HCT116 (cell line): ENCODE measurements around the gene CYB5R2. TPM values are rescaled to one million over a fixed set of nuclear protein-coding genes. Genes with fewer than 3 reads are reported as not detected.

ENCODE experiments used
- ATAC-seq: fragments of 200-7000 bp; cut with Tn5 transposase; 2 replicates; pipeline ENCODE4 v1.9.1; 2020; ENCODE audit warnings: mild to moderate bottlenecking, moderate library complexity
- BruUV-seq: library from RNA; stranded (reverse); fragments of 400-500 nt; replicated peaks from 2 replicates; lab custom pipeline; 2021; lab: Mats Ljungman, UMichigan
- CTCF ChIA-PET: fragments of 300-600 bp; sonication (Branson Sonifier 250); formaldehyde crosslinking; loops from one replicate; lab custom pipeline; 2021; ENCODE audit warnings: antibody characterized with exemption; lab: Charles Lee
- POLR2A ChIA-PET: fragments of 300-600, 350-600 bp; sonication (Branson Sonifier 250); formaldehyde crosslinking; loops from one replicate; lab custom pipeline; 2021; ENCODE audit warnings: antibody characterized with exemption; lab: Charles Lee
- RAD21 ChIA-PET, 2 experiments: fragments of 300-600 bp; sonication (Branson Sonifier 250); formaldehyde crosslinking; loops; one replicate each; lab custom pipeline; 2023; ENCODE audit warnings: low total read pairs in 2 of 2; ENCODE audit not compliant: uncharacterized antibody in 2 of 2, unreplicated experiment in 2 of 2, low non-redundant PET in 1 of 2; lab: Charles Lee
- DNase-seq: peaks from one replicate; pipeline ENCODE4 v3.0.0-alpha.2; 2010; ENCODE audit warnings: low read depth, low spot score
- H2AFZ ChIP-seq: fragments of 200-600 bp; shearing (Covaris generic), sonication (generic); 2 replicates; pipeline ENCODE4 v1.6.1; 2017; ENCODE audit warnings: low read depth, mixed run types, mixed read lengths, antibody characterized with exemption, low read length; ENCODE audit not compliant: poor library complexity, severe bottlenecking
- H3K27ac ChIP-seq: 2 replicates; pipeline ENCODE4 v1.5.1; 2012; ENCODE audit warnings: low read depth, low read length
- H3K27me3 ChIP-seq: fragments of 200-600 bp; sonication (generic); 2 replicates; pipeline ENCODE4 v1.6.1; 2016; ENCODE audit warnings: mixed run types, low read length, mixed read lengths; ENCODE audit not compliant: insufficient read depth
- H3K36me3 ChIP-seq, 2 experiments: fragments of 200-500 bp in 1 of 2; fragments of 200-600 bp in 1 of 2; sonication (Bioruptor generic) in 1 of 2; sonication (generic) in 1 of 2; 2 replicates each; pipeline versions ENCODE4 v1.5.1 to v1.6.1; 2014 to 2016; ENCODE audit warnings: low read length in 2 of 2, inconsistent platforms in 1 of 2, mixed read lengths in 1 of 2, mixed run types in 1 of 2; ENCODE audit not compliant: insufficient read depth in 2 of 2, control insufficient read depth in 1 of 2
- H3K4me1 ChIP-seq, 2 experiments: fragments of 200-600 bp in 1 of 2; sonication (generic) in 1 of 2; 2 replicates each; pipeline versions ENCODE4 v1.5.1 to v1.6.1; 2012 to 2017; ENCODE audit warnings: low read length in 2 of 2, inconsistent platforms in 1 of 2, mild to moderate bottlenecking in 1 of 2, mixed read lengths in 1 of 2, mixed run types in 1 of 2, moderate library complexity in 1 of 2; ENCODE audit not compliant: insufficient read depth in 2 of 2, control insufficient read depth in 1 of 2
- H3K4me2 ChIP-seq: fragments of 200-600 bp; sonication (generic); 2 replicates; pipeline ENCODE4 v1.6.1; 2017; ENCODE audit warnings: mixed run types, low read length, mixed read lengths
- H3K4me3 ChIP-seq, 2 experiments: fragments of 200-600 bp in 1 of 2; sonication (generic) in 1 of 2; replicated peaks in 1 of 2; 2 replicates each; pipeline ENCODE4 v1.5.1; 2011 to 2016; ENCODE audit warnings: low read length in 2 of 2, control low read depth in 1 of 2, low read depth in 1 of 2, mild to moderate bottlenecking in 1 of 2, mixed read lengths in 1 of 2, mixed run types in 1 of 2
- H3K79me2 ChIP-seq: fragments of 200-600 bp; sonication (generic); 2 replicates; pipeline ENCODE4 v1.6.1; 2017; ENCODE audit warnings: mild to moderate bottlenecking, mixed run types, low read length, moderate library complexity, mixed read lengths; ENCODE audit not compliant: insufficient read depth
- H3K9ac ChIP-seq: fragments of 200-600 bp; sonication (generic); 2 replicates; pipeline ENCODE4 v1.6.1; 2016; ENCODE audit warnings: low read length, mixed read lengths
- H3K9me2 ChIP-seq: fragments of 200-600 bp; sonication (generic), shearing (Covaris generic); 2 replicates; pipeline ENCODE4 v1.6.1; 2017; ENCODE audit warnings: mixed run types, mild to moderate bottlenecking, moderate library complexity; ENCODE audit not compliant: insufficient read depth
- H3K9me3 ChIP-seq, 2 experiments: fragments of 200-500 bp in 1 of 2; fragments of 200-600 bp in 1 of 2; sonication (Bioruptor generic) in 1 of 2; sonication (generic) in 1 of 2; 2 replicates each; pipeline ENCODE4 v1.6.1; 2014 to 2017; ENCODE audit warnings: low read length in 2 of 2, mixed read lengths in 2 of 2, inconsistent platforms in 1 of 2, low read depth in 1 of 2, mild to moderate bottlenecking in 1 of 2, mixed run types in 1 of 2, moderate library complexity in 1 of 2; ENCODE audit not compliant: control insufficient read depth in 1 of 2, insufficient read depth in 1 of 2
- H4K20me1 ChIP-seq: fragments of 200-600 bp; sonication (generic), shearing (Covaris generic); 2 replicates; pipeline ENCODE4 v1.6.1; 2017; ENCODE audit warnings: mixed run types, mild to moderate bottlenecking, moderate library complexity; ENCODE audit not compliant: insufficient read depth
- CBX3 ChIP-seq: IDR thresholded peaks from 2 replicates; pipeline ENCODE4 v1.6.1; 2012; ENCODE audit warnings: low read depth
- CTCF ChIP-seq, 3 experiments: fragments of 200-600 bp in 1 of 3; sonication (generic) in 1 of 3; IDR thresholded peaks in 2 of 3; conservative IDR thresholded peaks in 1 of 3; 2 replicates each; pipeline ENCODE4 v1.5.1; 2012 to 2017; ENCODE audit warnings: low read depth in 2 of 3, low read length in 2 of 3, antibody characterized with exemption in 1 of 3, borderline replicate concordance in 1 of 3, control low read depth in 1 of 3, mild to moderate bottlenecking in 1 of 3, mixed read lengths in 1 of 3, mixed run types in 1 of 3, moderate library complexity in 1 of 3; ENCODE audit not compliant: insufficient read depth in 1 of 3
- EZH2 ChIP-seq: fragments of 200-600 bp; sonication (generic); IDR thresholded peaks from 2 replicates; pipeline ENCODE4 v1.6.1; 2017; ENCODE audit warnings: antibody characterized with exemption, mixed run types
- JUND ChIP-seq: IDR thresholded peaks from 2 replicates; pipeline ENCODE4 v1.6.1; 2012
- MAX ChIP-seq: IDR thresholded peaks from 2 replicates; pipeline ENCODE4 v1.6.1; 2012
- POLR2AphosphoS5 ChIP-seq: IDR thresholded peaks from 2 replicates; pipeline ENCODE4 v1.6.1; 2011; ENCODE audit warnings: mild to moderate bottlenecking, low read depth, low read length, moderate library complexity
- RAD21 ChIP-seq: IDR thresholded peaks from 2 replicates; pipeline ENCODE4 v1.6.1; 2012; ENCODE audit warnings: low read depth, mild to moderate bottlenecking
- SP1 ChIP-seq: IDR thresholded peaks from 2 replicates; pipeline ENCODE4 v1.6.1; 2012; ENCODE audit warnings: low read depth
- SRF ChIP-seq: IDR thresholded peaks from 2 replicates; pipeline ENCODE4 v1.6.1; 2012; ENCODE audit warnings: low read depth
- TCF7L2 ChIP-seq: IDR thresholded peaks from 2 replicates; pipeline ENCODE4 v1.7.0; 2011; ENCODE audit warnings: borderline replicate concordance, inconsistent platforms; ENCODE audit not compliant: insufficient read depth, insufficient read length; ENCODE audit errors: extremely low read depth
- ZFX ChIP-seq: fragments of 450-650 bp; IDR thresholded peaks from 2 replicates; pipeline ENCODE4 v1.6.1; 2017
- ZNF274 ChIP-seq: fragments of 200-500 bp; sonication (Bioruptor generic); IDR thresholded peaks from 2 replicates; pipeline ENCODE4 v1.6.1; 2014; ENCODE audit warnings: mild to moderate bottlenecking, low read depth, low read length, inconsistent platforms
- intact Hi-C: fragments of 100-400 bp; cut with micrococcal nuclease; formaldehyde crosslinking; loops from 2 replicates; pipeline ENCODE4 v1.10.0; 2022
- total RNA-seq: library from RNA; stranded (reverse); gene quantifications from one replicate; pipeline ENCODE4 v1.2.1, GENCODE V29; 2021; ENCODE audit not compliant: unreplicated experiment
- TF ChIP-seq, protein P1 (sequence below): IDR thresholded peaks from 2 replicates; pipeline ENCODE4 v1.6.1; 2011; ENCODE audit warnings: mild to moderate bottlenecking, low read length, moderate library complexity; ENCODE audit not compliant: insufficient replicate concordance; ENCODE audit errors: extremely low read depth
- TF ChIP-seq, protein P2 (sequence below): IDR thresholded peaks from 2 replicates; pipeline ENCODE4 v1.6.1; 2012
- TF ChIP-seq, protein P3 (sequence below): IDR thresholded peaks from 2 replicates; pipeline ENCODE4 v1.6.1; 2012; ENCODE audit warnings: low read depth

Gene CYB5R2
- total RNA-seq, 1 experiment from 2014 or later = 14.4 TPM

DNA sequence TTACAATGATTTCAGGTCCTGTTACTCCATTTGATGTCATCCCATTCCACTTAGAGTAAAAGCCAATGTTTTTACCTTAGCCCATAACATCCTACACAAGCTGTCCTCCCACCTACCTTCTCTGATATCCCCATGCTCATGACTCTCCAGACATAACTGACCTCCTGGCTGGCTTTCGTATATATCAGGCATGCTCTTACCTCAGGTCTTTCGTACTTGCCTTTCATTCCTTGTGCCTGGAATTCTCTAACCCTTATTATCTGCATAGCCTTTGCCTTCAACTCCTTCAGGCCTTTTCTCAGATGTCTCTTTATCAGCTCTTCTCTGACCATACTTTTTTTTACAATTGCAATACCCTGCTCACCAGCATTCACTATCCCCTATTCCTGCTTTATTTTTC, 10.3 kb upstream of the CYB5R2 start:
- H2AFZ ChIP-seq = no peak overlapping the region
- POLR2A ChIA-PET = no interaction called here
- H3K9me3 ChIP-seq = no peaks in the 10 kb centered on the region
- H3K27me3 ChIP-seq = peaks cover 72% of the 10 kb centered on the region
- no TSS peak for BruUV-seq
- ATAC-seq = no peak
- H3K9ac ChIP-seq = no peak overlapping the region
- CTCF ChIA-PET = no interaction called here
- H3K4me1 ChIP-seq = no peaks in the 10 kb centered on the region
- H3K79me2 ChIP-seq = no peaks in the 10 kb centered on the region
- TF ChIP-seq SP1 = no peak
- TF ChIP-seq, protein P1, sequence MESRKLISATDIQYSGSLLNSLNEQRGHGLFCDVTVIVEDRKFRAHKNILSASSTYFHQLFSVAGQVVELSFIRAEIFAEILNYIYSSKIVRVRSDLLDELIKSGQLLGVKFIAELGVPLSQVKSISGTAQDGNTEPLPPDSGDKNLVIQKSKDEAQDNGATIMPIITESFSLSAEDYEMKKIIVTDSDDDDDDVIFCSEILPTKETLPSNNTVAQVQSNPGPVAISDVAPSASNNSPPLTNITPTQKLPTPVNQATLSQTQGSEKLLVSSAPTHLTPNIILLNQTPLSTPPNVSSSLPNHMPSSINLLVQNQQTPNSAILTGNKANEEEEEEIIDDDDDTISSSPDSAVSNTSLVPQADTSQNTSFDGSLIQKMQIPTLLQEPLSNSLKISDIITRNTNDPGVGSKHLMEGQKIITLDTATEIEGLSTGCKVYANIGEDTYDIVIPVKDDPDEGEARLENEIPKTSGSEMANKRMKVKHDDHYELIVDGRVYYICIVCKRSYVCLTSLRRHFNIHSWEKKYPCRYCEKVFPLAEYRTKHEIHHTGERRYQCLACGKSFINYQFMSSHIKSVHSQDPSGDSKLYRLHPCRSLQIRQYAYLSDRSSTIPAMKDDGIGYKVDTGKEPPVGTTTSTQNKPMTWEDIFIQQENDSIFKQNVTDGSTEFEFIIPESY = no peak
- TF ChIP-seq CTCF (IDR thresholded peaks at IDR 0.05 in 2 of 3, conservative IDR thresholded peaks at IDR 0.05 in 1 of 3; ENCODE audit: borderline replicate concordance in 1 of 3, insufficient read depth in 1 of 3, low read depth in 2 of 3, low read length in 2 of 3) = no peak
- TF ChIP-seq EZH2 = no peak
- TF ChIP-seq, protein P2, sequence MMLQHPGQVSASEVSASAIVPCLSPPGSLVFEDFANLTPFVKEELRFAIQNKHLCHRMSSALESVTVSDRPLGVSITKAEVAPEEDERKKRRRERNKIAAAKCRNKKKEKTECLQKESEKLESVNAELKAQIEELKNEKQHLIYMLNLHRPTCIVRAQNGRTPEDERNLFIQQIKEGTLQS = no peak
- TF ChIP-seq RAD21 = no peak
- no peak for TF ChIP-seq SRF
- no peak for TF ChIP-seq ZNF274
- TF ChIP-seq, protein P3, sequence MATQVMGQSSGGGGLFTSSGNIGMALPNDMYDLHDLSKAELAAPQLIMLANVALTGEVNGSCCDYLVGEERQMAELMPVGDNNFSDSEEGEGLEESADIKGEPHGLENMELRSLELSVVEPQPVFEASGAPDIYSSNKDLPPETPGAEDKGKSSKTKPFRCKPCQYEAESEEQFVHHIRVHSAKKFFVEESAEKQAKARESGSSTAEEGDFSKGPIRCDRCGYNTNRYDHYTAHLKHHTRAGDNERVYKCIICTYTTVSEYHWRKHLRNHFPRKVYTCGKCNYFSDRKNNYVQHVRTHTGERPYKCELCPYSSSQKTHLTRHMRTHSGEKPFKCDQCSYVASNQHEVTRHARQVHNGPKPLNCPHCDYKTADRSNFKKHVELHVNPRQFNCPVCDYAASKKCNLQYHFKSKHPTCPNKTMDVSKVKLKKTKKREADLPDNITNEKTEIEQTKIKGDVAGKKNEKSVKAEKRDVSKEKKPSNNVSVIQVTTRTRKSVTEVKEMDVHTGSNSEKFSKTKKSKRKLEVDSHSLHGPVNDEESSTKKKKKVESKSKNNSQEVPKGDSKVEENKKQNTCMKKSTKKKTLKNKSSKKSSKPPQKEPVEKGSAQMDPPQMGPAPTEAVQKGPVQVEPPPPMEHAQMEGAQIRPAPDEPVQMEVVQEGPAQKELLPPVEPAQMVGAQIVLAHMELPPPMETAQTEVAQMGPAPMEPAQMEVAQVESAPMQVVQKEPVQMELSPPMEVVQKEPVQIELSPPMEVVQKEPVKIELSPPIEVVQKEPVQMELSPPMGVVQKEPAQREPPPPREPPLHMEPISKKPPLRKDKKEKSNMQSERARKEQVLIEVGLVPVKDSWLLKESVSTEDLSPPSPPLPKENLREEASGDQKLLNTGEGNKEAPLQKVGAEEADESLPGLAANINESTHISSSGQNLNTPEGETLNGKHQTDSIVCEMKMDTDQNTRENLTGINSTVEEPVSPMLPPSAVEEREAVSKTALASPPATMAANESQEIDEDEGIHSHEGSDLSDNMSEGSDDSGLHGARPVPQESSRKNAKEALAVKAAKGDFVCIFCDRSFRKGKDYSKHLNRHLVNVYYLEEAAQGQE = no peak
- no peak for TF ChIP-seq CBX3
- TF ChIP-seq TCF7L2 = no peak
- TF ChIP-seq ZFX = no peak
- TF ChIP-seq POLR2AphosphoS5 = no peak
- no peak for TF ChIP-seq MAX
- TF ChIP-seq JUND = no peak
- intact Hi-C loops = no loop called here
- H4K20me1 ChIP-seq = no peaks in the 10 kb centered on the region
- no peaks in the 10 kb centered on the region for H3K36me3 ChIP-seq
- H3K9me2 ChIP-seq = no peaks in the 10 kb centered on the region
- no peak overlapping the region for H3K27ac ChIP-seq
- RAD21 ChIA-PET = no interaction called here
- H3K4me2 ChIP-seq = no peak overlapping the region
- DNase-seq = no peak
- no peak overlapping the region for H3K4me3 ChIP-seq
